GM19463 (cell line): Measurements from ENCODE around the gene ERC2.

ENCODE experiments used
- ATAC-seq: cut with Tn5 transposase; IDR thresholded peaks from one replicate; pipeline ENCODE4 v1.9.1; 2021; ENCODE audit warnings: mild to moderate bottlenecking, moderate library complexity; ENCODE audit not compliant: unreplicated experiment

ERC2 gene

DNA sequence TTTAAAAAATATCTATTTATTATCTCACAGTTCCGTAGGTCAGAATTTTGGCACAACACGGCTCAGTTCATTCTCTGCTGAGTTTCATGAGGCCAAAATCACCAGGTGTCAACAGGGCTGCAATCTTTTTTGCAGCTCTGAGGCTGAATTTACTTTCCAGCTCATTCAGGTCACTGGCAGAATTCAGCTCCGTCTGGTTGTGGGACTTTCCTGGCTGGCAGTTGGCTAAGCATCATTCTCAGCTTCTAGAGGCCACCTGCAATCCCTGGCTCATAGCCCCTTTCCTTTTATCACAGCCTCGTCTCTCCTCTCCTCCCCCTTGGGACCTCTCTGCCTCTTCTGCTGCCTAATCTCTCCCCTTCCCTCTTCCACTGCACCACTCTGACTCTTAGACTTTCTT, 807.1 kb downstream of the ERC2 start:
- peak; percentile 34 for ATAC-seq

GRCh38 chr3:55660642-55661041, 807.6 kb downstream of the ERC2 start:
- ATAC-seq, result no peak

DNA sequence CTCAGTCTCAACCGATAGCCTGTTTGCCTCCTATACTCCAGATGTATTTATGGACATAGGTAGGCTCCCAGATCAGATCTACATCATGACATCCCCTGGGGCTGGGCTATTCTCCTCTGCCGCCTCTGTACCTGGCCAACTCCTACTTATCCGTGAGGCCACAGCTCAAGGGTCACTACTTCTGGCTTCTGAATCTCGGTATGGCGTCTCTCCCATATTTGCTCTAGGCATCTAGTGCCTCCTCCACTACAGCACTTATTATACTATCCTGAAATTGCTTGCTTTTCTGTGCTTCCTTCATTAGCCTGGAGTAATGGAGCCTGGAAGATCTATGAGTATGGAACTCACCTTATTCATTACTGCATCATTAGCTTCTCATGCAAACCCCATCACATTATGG, 808.6 kb downstream of the ERC2 start:
- no peak for ATAC-seq

GRCh38 chr3:55658690-55659562, 809.3 kb downstream of the ERC2 start:
- ATAC-seq, result peak; percentile 36

- peak; percentile 23 for ATAC-seq
Observed at GRCh38 chr3:55658270-55658669, 810.0 kb downstream of the ERC2 start.

GRCh38 chr3:55655544-55655943, 812.7 kb downstream of the ERC2 start:
- ATAC-seq, result no peak

GRCh38 chr3:55654123-55654760, 814.0 kb downstream of the ERC2 start:
- peak; percentile 86 for ATAC-seq

GRCh38 chr3:55651011-55651410, 817.3 kb downstream of the ERC2 start:
- no peak for ATAC-seq

DNA sequence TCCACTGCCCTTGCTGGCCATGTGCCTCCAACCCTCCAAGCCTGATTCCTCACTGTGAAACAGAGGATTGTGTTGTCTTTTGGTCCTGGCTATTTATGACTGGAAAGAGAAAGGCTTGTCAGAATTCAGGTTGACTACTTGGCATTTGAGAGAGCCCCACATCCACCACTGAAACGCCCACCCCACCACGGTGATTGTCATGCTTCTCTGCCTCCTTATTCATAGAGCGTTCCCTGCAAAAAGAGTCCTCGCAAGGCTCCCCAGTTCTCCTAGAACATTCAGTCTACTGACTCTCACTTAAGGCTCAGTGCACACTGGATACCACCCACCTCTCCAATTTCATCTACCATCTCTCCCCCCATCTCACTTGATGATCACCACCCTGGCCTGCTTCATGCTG, 818.3 kb downstream of the ERC2 start:
- no peak for ATAC-seq

DNA sequence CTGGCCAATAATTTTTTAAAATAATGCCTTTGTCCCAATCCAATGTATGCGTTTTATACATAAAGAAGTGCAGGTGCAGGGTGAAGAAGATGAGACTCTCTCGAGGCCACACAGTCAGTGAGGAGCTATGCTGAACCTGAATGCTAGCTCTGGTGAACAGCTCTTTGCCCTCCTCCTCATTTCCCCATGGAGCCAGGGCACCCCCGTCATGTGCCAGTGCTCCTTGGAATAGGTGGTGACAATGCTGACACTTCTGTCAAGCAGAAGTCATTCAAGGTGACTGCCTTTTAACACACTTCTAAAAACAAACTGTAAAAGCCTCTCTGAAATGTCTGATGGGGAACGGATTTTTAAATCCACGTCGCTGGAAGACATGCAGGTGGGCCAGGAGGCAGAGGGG, 818.7 kb downstream of the ERC2 start:
- ATAC-seq, result no peak

DNA sequence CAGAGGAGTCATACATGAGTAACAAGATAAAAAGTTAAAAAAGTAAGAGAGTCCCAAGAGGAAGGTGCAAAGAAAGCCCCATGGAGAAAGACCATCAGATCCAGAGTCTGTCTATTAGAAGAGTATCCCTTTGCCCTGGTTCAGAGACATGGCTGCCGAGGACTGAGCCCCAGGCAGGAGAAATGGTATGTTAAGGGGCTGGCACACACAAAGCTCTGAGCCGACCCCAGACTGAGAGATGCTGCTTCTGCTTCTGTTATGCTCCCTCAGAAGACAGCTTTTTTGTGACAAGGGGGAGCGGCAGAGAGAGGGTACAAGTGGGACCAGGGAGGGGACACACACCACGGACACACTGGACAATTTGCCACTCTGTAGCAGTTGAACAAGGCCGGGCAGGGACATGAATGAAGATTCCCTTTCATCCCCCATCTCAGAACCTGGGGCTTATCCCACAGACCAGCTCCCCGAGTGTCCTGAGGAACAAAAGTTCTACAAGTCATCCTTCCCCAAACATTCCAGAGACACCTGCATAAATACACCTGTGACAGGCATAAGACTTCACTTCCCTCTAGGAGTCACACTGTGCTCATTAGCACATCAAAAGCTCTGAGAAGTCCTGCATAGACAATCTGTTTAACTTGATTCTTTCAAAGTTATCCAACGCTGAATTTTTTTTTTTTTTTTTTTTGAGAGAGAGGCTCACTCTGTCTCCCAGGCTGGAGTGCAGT, 819.5 kb downstream of the ERC2 start:
- no peak for ATAC-seq

DNA sequence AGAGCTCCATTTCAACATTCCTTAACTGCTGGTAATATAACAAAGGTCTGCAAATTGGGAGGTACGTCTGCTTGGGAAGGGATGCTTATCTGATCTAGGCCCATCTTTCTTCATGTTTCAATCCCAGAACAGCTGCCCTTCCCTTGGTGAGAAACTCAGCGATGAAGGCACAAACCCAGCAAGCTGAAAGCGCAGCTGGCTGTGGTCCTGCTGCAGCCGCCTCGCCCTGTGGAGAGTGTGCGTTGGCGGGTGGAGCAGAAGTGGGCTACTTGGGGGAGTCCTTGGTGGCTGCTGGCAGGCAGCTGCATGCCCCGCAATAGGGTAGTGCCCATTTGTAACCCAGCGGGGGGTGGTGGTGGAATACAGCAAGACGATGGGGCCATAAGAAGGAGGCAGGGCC, 820.6 kb downstream of the ERC2 start:
- ATAC-seq, result no peak

GRCh38 chr3:55647063-55647462, 821.2 kb downstream of the ERC2 start:
- ATAC-seq, result no peak

GRCh38 chr3:55646121-55646520, 822.1 kb downstream of the ERC2 start:
- no peak for ATAC-seq

DNA sequence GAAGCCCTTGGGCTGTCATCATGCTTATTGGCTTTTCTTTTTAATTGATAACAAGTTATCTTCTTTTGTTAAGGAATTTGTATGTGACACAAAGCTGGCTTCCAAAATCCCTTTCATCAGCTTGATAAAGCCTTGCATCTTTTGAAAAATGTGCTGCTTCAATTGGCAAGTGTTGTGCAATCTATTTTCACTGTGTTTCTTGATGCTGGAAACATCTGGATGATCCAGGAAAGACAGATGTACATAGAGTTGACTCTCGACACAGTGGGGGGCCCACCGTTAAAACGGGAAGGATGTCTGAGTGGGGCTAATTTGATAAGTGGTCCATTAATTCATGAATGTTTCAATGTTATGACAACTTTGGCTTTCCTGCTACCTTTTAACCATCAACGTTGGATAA, 822.8 kb downstream of the ERC2 start:
- ATAC-seq, result no peak

GRCh38 chr3:55643283-55643682, 825.0 kb downstream of the ERC2 start:
- ATAC-seq, result no peak

- ATAC-seq, result no peak
Observed at GRCh38 chr3:55641964-55642363, 826.3 kb downstream of the ERC2 start.

DNA sequence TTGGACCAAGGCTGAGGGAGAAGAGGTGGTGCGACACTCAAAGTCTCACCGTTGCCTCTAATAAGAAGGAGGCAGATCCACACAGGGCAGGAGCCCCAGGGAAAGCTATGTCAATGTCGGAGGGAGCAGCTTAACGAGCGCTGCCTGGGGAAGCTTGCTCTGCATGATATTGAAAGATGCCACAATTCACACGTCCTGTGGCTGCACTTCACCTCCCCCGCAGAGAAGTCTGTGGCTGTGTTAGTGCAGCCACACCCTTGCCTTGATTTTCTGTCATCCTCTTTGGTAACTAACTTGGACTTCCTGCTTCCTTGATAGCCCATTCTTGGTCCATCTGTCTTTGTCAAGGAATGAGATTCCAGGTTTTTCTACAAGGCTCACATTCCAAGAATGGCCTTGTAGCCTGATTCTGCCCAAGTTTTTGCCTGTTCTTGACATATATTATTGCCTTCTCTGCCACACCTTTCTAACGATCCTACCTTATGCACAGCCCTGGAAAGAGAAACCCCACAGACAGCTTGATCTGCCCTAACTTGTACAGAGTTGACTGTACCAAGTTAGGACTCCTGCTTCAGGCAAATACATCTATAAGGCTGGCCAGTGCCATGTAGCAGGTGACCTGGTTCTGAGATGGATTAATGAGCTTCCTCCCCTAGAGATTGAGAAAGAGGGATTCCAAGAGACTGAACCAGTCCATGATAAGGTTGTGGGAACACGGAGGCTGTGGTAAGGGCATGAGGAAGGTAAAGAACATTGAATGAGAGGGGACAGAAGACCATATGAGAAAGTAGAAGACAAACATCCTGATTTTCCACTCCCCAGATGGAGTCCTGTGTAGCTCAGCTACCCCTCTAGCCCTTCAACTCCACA, 828.1 kb downstream of the ERC2 start:
- no peak for ATAC-seq

DNA sequence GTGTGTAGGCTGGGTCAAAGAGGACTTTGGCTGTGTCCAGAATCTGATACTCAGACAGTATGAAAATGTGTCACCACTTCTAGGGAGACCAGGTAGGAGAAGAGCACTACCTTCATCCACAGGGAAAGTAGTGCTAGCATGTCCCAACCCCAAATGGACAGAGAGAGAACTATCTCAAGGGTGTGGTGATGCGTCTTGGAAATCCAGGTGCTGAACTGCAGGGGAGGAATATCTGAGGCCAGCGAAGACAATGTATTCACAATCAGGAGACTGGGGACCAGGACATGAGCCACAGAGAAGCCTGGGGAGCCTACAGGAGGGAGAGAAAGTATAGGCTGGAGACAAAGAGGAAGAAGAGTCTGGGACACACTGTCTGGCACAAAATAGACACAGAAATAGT, 829.1 kb downstream of the ERC2 start:
- no peak for ATAC-seq

DNA sequence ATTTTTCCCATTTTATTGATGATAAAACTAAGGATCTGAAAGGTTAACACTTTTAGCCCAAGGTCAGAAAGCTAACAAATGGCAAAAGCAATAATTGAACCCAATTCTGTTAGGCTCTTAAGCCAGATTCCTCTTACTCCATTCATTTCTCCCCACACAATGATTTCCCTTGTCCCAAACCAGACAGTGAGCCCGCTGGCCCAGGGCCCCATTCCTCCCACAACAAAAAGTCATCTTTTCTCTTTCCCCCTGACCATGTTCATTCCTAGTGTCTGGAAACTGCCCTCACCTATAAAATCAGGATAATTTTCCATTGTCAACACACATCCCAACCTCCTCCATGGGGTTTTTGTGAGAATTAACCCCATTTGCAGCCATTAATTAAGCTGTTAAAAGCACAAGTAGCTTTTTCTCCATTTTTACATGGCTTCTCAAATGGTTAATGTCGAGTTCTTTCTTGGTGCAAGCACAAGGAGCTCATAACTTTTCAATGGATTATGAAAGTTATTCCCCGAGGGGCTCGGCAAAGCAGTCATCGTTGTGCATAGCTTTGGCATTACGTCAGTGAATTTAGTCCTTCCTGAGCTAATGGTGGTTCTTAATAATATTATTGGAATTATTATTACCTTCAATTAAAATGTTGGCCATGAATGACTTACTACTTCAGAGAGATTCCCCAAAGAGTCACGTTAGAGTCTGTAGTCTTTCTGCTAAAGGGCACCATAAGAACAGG, 830.2 kb downstream of the ERC2 start:
- no peak for ATAC-seq
